SH-SY5Y (cell line): ENCODE data around the gene HRH3.

Source experiments
- GATA2 ChIP-seq: IDR thresholded peaks from 2 replicates; pipeline ENCODE4 v1.6.1; 2011; ENCODE audit warnings: mild to moderate bottlenecking, low read depth, low read length
- GATA3 ChIP-seq: IDR thresholded peaks from 2 replicates; pipeline ENCODE4 v1.6.1; 2011; ENCODE audit warnings: low read depth, mild to moderate bottlenecking, low read length, moderate library complexity

DNA sequence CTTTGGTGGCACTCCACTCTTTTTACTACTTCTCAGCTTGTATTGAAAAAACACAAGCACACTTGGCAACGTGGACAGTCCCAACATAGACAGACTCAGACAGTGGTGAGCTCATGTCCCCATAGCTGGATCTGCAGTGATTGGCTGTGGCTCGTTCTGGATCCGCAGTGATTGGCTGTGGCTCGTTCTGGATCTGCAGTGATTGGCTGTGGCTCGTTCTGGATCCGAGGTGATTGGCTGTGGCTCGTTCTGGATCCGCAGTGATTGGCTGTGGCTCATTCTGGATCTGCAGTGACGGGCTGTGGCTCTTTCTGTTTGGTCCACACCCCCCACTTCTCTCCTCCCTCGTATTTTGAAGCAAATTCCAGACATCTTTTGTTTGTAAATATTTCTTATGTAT, 46.3 kb upstream of the HRH3 start:
- TF ChIP-seq GATA2 (no peak), GATA3 (no peak)
